Mesendoderm (in vitro differentiated cells): ENCODE results near the gene COL13A1.

Experiments
- DNase-seq: peaks from one replicate; pipeline ENCODE4 v3.0.0; 2013
- H2AK5ac ChIP-seq: 2 replicates; pipeline ENCODE4 v1.6.1; 2013; ENCODE audit warnings: low read length, inconsistent platforms
- H2BK120ac ChIP-seq: 2 replicates; pipeline ENCODE4 v1.6.1; 2013; ENCODE audit warnings: low read depth, mild to moderate bottlenecking, low read length, moderate library complexity, mixed read lengths
- H2BK15ac ChIP-seq: replicated peaks from 2 replicates; pipeline ENCODE4 v1.6.1; 2013; ENCODE audit warnings: low read depth, mild to moderate bottlenecking, moderate library complexity
- H2BK5ac ChIP-seq: 2 replicates; pipeline ENCODE4 v1.6.1; 2013; ENCODE audit warnings: low read length, inconsistent platforms
- H3K18ac ChIP-seq: 2 replicates; pipeline ENCODE4 v1.6.1; 2013; ENCODE audit warnings: mild to moderate bottlenecking, low read length, mixed read lengths
- H3K23ac ChIP-seq: one replicate; pipeline ENCODE4 v1.6.1; 2013; ENCODE audit warnings: low read length
- H3K27ac ChIP-seq: 2 replicates; pipeline ENCODE4 v1.5.1; 2013; ENCODE audit warnings: low read depth, mild to moderate bottlenecking, inconsistent platforms, low read length, moderate library complexity
- H3K27me3 ChIP-seq: 2 replicates; pipeline ENCODE4 v1.6.1; 2013; ENCODE audit warnings: low read length, control low read depth, mild to moderate bottlenecking, inconsistent platforms; ENCODE audit not compliant: insufficient read depth, poor library complexity
- H3K36me3 ChIP-seq: 2 replicates; pipeline ENCODE4 v1.6.1; 2013; ENCODE audit warnings: low read length, inconsistent platforms; ENCODE audit not compliant: control insufficient read depth, insufficient read depth
- H3K4ac ChIP-seq: one replicate; pipeline ENCODE4 v1.6.1; 2013; ENCODE audit warnings: low read depth, mild to moderate bottlenecking, low read length, moderate library complexity
- H3K4me1 ChIP-seq: 2 replicates; pipeline ENCODE4 v1.6.1; 2013; ENCODE audit warnings: low read depth, low read length, inconsistent platforms; ENCODE audit not compliant: control insufficient read depth
- H3K4me2 ChIP-seq: 2 replicates; pipeline ENCODE4 v1.6.1; 2013; ENCODE audit warnings: low read length
- H3K4me3 ChIP-seq: 2 replicates; pipeline ENCODE4 v1.5.1; 2013; ENCODE audit warnings: mild to moderate bottlenecking, low read length
- H3K56ac ChIP-seq: one replicate; pipeline ENCODE4 v1.6.1; 2013; ENCODE audit warnings: low read length
- H3K79me1 ChIP-seq: 2 replicates; pipeline ENCODE4 v1.6.1; 2013; ENCODE audit warnings: low read length, inconsistent platforms
- H3K79me2 ChIP-seq: 2 replicates; pipeline ENCODE4 v1.6.1; 2013; ENCODE audit warnings: mild to moderate bottlenecking, low read length; ENCODE audit not compliant: control insufficient read depth, insufficient read depth
- H3K9ac ChIP-seq: 2 replicates; pipeline ENCODE4 v1.6.1; 2013; ENCODE audit warnings: low read length, inconsistent platforms
- H4K5ac ChIP-seq: one replicate; pipeline ENCODE4 v1.6.1; 2013; ENCODE audit warnings: low read length
- H4K8ac ChIP-seq: one replicate; pipeline ENCODE4 v1.6.1; 2013; ENCODE audit warnings: low read depth, mild to moderate bottlenecking, control low read depth, low read length, moderate library complexity
- WGBS: extraction: QIAGEN DNeasy Blood & Tissue Kit; methylation state at CpG from one replicate; pipeline ENCODE4 v1.1.7; 2013; ENCODE audit warnings: low lambda C conversion rate, missing lambda C conversion rate; ENCODE audit not compliant: insufficient coverage; ENCODE audit errors: extremely low coverage; 5-methylcytosine and 5-hydroxymethylcytosine counted together

Gene COL13A1

DNA sequence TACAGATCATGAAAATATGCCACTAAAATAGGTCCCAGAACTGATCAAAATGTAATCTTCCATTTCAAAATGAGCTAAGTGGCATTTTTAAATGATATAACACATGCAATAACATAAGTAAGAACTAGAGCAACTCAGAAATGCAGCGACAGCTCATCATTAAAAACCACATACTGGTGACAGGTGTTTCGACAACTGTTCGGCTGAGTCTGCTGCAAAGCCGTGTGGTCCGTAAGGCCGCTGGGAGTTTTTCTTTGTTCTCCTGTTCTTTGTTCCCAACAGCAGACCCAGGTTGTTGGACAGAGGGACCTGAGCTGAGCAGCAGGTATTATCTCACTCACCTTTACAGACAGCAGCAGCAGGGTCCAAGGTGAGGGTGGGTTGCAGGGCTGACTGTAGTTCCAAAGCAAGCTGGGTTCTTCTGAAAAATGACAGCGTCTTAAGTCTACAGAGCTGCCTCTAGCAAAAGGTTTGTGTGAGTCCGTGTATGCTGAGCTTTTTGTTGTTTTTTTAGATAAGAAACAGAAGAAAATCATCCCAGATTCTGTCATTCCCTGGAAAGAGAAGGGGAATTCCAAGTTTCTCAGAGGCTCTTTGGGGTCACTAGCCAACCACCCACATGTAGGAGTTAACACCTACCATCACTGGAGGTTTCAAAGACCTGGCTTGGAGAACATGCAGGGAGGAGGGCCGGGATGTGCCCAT, 205.6 kb downstream of the COL13A1 start:
- Histone ChIP-seq H3K23ac (no peak overlapping the region), H2BK15ac (no peak overlapping the region), H3K27ac (no peak overlapping the region), H3K56ac (no peak overlapping the region), H3K4me2 (no peak overlapping the region), H3K4ac (no peak overlapping the region), H4K5ac (no peak overlapping the region), H3K18ac (no peak overlapping the region), H3K79me2 (no peaks in the 10 kb centered on the region), H3K4me3 (no peak overlapping the region), H3K9ac (no peak overlapping the region), H3K79me1 (no peaks in the 10 kb centered on the region), H3K27me3 (no peaks in the 10 kb centered on the region), H2AK5ac (no peak overlapping the region), H3K36me3 (no peaks in the 10 kb centered on the region), H3K4me1 (no peaks in the 10 kb centered on the region), H4K8ac (no peak overlapping the region), H2BK5ac (no peak overlapping the region), H2BK120ac (no peak overlapping the region)
- WGBS, result no CpG with 5 or more reads among the region's 9 CpGs
- no peak for DNase-seq
